GM18520 (cell line): Measurements from ENCODE around the gene DES.
"Not testable (repeated sequence)": the region's sequence is repeated elsewhere in the genome, so short reads cannot be mapped to it uniquely, and the experiment has no call there.

Experiments used
- ATAC-seq: cut with Tn5 transposase; IDR thresholded peaks from one replicate; pipeline ENCODE4 v1.9.1; 2021; ENCODE audit not compliant: unreplicated experiment

DES gene

GRCh38 chr2:219399716-219400478, 18.3 kb upstream of the DES start:
- no peak for ATAC-seq

GRCh38 chr2:219400562-219400961, 17.6 kb upstream of the DES start:
- no peak for ATAC-seq

- ATAC-seq, result no peak
Observed at GRCh38 chr2:219401606-219402005, 16.6 kb upstream of the DES start.

- ATAC-seq, result no peak
Observed at GRCh38 chr2:219402665-219403515, 15.3 kb upstream of the DES start.

- ATAC-seq, result no peak
Observed at GRCh38 chr2:219403861-219404260, 14.3 kb upstream of the DES start.

GRCh38 chr2:219404291-219404910, 13.8 kb upstream of the DES start:
- ATAC-seq, result no peak

- no peak for ATAC-seq
Observed at GRCh38 chr2:219404954-219405353, 13.2 kb upstream of the DES start.

- no peak for ATAC-seq
Observed at GRCh38 chr2:219405451-219405850, 12.7 kb upstream of the DES start.

GRCh38 chr2:219405958-219406860, 12.0 kb upstream of the DES start:
- ATAC-seq, result no peak

GRCh38 chr2:219406861-219407230, 11.3 kb upstream of the DES start:
- no peak for ATAC-seq

GRCh38 chr2:219407343-219407742, 10.8 kb upstream of the DES start:
- not testable (repeated sequence) for ATAC-seq

GRCh38 chr2:219408204-219408603, 10.0 kb upstream of the DES start:
- no peak for ATAC-seq

- no peak for ATAC-seq
Observed at GRCh38 chr2:219408631-219409030, 9.5 kb upstream of the DES start.

GRCh38 chr2:219409619-219410018, 8.6 kb upstream of the DES start:
- no peak for ATAC-seq

GRCh38 chr2:219410390-219410789, 7.8 kb upstream of the DES start:
- no peak for ATAC-seq

- ATAC-seq, result no peak
Observed at GRCh38 chr2:219414857-219415256, 3.3 kb upstream of the DES start.

GRCh38 chr2:219415580-219416234, 2.5 kb upstream of the DES start:
- ATAC-seq, result no peak

- ATAC-seq, result no peak
Observed at GRCh38 chr2:219416235-219416602, 2.0 kb upstream of the DES start.

GRCh38 chr2:219416938-219417337, 1.2 kb upstream of the DES start:
- no peak for ATAC-seq

GRCh38 chr2:219417374-219417773, 803 bp upstream of the DES start:
- no peak for ATAC-seq

GRCh38 chr2:219419012-219419324, 791 bp downstream of the DES start:
- ATAC-seq, result no peak
